Gastroesophageal sphincter (tissue), 4 donors: ENCODE data around the gene IRF2. TPM values are rescaled to one million over a fixed set of nuclear protein-coding genes. Genes with fewer than 3 reads are reported as not detected.

Experiments used
- ATAC-seq: fragments of 150-250 bp; one replicate; pipeline ENCODE4 v1.9.1; 2016; ENCODE audit warnings: mild to moderate bottlenecking, moderate library complexity
- H3K27ac ChIP-seq, 4 donors: fragments of 200-600 bp; sonication (generic) in 3 of 4; 1 replicate in 3 of 4; 2 replicates in 1 of 4; pipeline ENCODE4 v1.5.1; 2016 to 2019
- H3K27me3 ChIP-seq: fragments of 200-600 bp; sonication (generic); one replicate; pipeline ENCODE4 v1.5.1; 2019
- H3K36me3 ChIP-seq, 2 donors: fragments of 200-600 bp; sonication (generic); one replicate each; pipeline ENCODE4 v1.5.1; 2019; ENCODE audit warnings: control low read depth in 1 of 2
- H3K4me1 ChIP-seq, 3 donors: fragments of 200-600 bp; sonication (generic); 1 replicate in 2 of 3; 2 replicates in 1 of 3; pipeline ENCODE4 v1.5.1; 2016 to 2019; ENCODE audit warnings: control low read depth in 2 of 3
- H3K4me3 ChIP-seq, 2 donors: fragments of 200-600 bp; sonication (generic); one replicate each; pipeline ENCODE4 v1.5.1; 2019; ENCODE audit warnings: mild to moderate bottlenecking in 1 of 2, moderate library complexity in 1 of 2
- H3K9me3 ChIP-seq, 3 donors: fragments of 200-600 bp; sonication (generic); one replicate each; pipeline ENCODE4 v1.5.1; 2017 to 2019; ENCODE audit warnings: control low read depth in 2 of 3
- EP300 ChIP-seq: sonication (generic); formaldehyde crosslinking; IDR thresholded peaks from one replicate; pipeline ENCODE4 v1.6.1; 2017; ENCODE audit warnings: antibody characterized with exemption, mild to moderate bottlenecking
- POLR2A ChIP-seq, 2 donors: fragments of 450-650 bp; IDR thresholded peaks; one replicate each; pipeline ENCODE4 v1.6.1; 2017; ENCODE audit warnings: antibody characterized with exemption in 2 of 2, mild to moderate bottlenecking in 2 of 2, moderate library complexity in 1 of 2
- POLR2AphosphoS5 ChIP-seq: sonication (generic); formaldehyde crosslinking; IDR thresholded peaks from one replicate; pipeline ENCODE4 v1.6.1; 2017; ENCODE audit warnings: antibody characterized with exemption
- WGBS, 2 donors: methylation state at CpG; one replicate each; pipeline ENCODE4 v1.1.5; 2018; ENCODE audit warnings: low coverage in 1 of 2; 5-methylcytosine and 5-hydroxymethylcytosine counted together
- total RNA-seq, 4 donors: library from RNA; depleted of rRNA; stranded (reverse); fragments of >200 nt; gene quantifications; one replicate each; pipeline ENCODE4 v1.1.0, GENCODE V29; 2016
- TF ChIP-seq, protein P1 (sequence below), 4 experiments: fragments of 200-600 bp in 2 of 4; fragments of 450-650 bp in 2 of 4; sonication (generic) in 1 of 4; IDR thresholded peaks; one replicate each; pipeline ENCODE4 v1.5.1; 2017 to 2019; ENCODE audit warnings: antibody characterized with exemption in 4 of 4, mild to moderate bottlenecking in 2 of 4, moderate library complexity in 2 of 4

Gene IRF2
- total RNA-seq, 4 donors from 2014 or later: 34.1 to 41.7 (median 35.4) TPM

DNA sequence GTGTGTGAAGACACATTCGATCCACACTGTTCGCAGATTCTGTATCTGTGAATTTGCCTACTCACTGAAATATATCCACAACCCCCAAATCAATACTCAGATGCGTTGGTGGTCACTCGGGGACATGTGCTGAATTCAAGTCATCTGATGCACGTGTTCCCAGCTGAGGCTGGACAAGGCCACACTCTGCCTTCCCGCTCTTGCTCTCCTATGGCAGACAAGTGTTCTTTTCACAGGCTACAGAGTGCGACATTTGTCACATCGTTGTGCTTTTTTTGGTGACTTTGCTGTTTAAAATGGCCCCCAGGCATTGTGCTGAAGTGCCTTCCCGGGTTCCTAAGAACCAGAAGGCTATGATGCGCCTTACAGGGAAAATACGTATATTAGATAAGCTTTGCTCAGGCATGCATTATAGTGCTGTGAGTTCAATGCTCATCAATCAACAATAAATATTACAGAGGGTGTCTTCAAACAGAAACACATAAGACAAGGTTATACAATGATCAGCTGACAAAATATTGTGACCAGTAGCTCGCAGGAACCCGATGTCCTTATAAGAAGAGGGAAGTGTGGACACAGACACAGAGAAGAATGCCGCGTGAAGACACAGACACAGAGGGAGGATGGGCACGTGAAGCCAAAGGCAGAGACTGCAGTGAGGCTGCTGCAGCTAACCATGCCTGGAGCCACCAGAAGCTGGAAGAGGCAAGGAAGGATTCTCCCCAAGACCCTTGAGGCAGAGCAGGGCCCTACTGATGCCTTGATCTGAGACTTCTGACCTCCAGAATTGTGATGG lies 42.0 kb downstream of the IRF2 start:
- Histone ChIP-seq H3K36me3 (peaks cover 0 to 16% of the 10 kb centered on the region in 2 donors), H3K4me1 (peaks cover 0 to 60% (median 0%) of the 10 kb centered on the region in 3 donors)
- ATAC-seq: no peak

DNA sequence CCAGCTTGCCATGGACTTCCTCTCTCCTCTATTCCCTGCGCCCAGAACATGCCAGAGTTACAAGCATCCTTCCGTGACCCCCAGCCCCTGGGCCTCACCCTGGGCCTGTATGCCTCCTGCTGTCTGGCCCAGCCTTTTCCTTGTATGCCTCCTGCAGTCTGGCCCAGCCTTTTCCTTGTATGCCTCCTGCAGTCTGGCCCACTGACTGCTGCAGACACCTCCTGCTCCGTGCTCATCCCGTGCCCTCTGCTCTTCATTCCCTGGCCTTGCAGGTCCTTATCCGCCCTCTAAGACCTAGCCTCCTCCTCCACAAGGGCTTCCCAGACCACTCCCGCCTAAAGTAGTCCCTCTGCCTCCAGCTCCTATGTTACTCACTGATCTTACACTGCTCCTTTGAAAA lies 44.2 kb downstream of the IRF2 start:
- Histone ChIP-seq H3K27me3 (no peaks in the 10 kb centered on the region), H3K27ac (no peak overlapping the region), H3K4me1 (peaks cover 0 to 55% (median 3%) of the 10 kb centered on the region in 3 donors), H3K9me3 (no peaks in the 10 kb centered on the region), H3K36me3 (peaks cover 0 to 37% of the 10 kb centered on the region in 2 donors), H3K4me3 (no peak overlapping the region)
- no peak for ATAC-seq
- TF ChIP-seq POLR2A (IDR thresholded peaks at IDR 0.05) (no peak), POLR2AphosphoS5 (no peak), EP300 (no peak)
- TF ChIP-seq, protein P1, sequence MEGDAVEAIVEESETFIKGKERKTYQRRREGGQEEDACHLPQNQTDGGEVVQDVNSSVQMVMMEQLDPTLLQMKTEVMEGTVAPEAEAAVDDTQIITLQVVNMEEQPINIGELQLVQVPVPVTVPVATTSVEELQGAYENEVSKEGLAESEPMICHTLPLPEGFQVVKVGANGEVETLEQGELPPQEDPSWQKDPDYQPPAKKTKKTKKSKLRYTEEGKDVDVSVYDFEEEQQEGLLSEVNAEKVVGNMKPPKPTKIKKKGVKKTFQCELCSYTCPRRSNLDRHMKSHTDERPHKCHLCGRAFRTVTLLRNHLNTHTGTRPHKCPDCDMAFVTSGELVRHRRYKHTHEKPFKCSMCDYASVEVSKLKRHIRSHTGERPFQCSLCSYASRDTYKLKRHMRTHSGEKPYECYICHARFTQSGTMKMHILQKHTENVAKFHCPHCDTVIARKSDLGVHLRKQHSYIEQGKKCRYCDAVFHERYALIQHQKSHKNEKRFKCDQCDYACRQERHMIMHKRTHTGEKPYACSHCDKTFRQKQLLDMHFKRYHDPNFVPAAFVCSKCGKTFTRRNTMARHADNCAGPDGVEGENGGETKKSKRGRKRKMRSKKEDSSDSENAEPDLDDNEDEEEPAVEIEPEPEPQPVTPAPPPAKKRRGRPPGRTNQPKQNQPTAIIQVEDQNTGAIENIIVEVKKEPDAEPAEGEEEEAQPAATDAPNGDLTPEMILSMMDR (IDR thresholded peaks at IDR 0.05): no peak
- 88 to 91% methylated on average over 6 of the region's 6 CpGs for WGBS, 2 donors

More for the DNA sequence above, 42.0 kb downstream of the IRF2 start:
- WGBS, 2 donors: 92 to 96% methylated on average over 11 to 14 of the region's 16 CpGs
- H3K27me3 ChIP-seq: no peaks in the 10 kb centered on the region
- TF ChIP-seq POLR2A (IDR thresholded peaks at IDR 0.05) (no peak), EP300 (no peak), POLR2AphosphoS5 (no peak)
- TF ChIP-seq, protein P1 (IDR thresholded peaks at IDR 0.05): no peak
- no peak overlapping the region for H3K27ac ChIP-seq
- H3K4me3 ChIP-seq: no peak overlapping the region
- no peaks in the 10 kb centered on the region for H3K9me3 ChIP-seq

DNA sequence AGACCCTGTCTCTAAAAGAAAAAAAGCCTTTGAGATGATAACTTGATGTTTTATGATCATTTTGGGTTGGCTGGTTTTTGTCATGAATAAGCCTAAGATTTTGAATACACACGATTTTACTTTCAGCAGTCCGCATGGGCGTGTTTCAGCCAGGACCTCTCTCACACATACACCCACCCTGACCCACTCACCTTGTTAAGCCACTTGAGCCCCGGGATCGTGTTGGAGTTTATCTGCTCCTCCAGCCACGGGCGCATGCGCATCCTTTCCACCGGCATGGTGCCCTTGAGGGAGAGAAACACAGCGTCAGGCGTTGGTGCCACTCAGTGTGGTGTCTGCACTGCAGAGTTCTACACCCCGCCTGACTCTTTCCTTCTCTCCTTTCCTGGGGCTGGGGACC lies 45.6 kb downstream of the IRF2 start:
- ATAC-seq: no peak
- no peak for TF ChIP-seq EP300
- TF ChIP-seq, protein P1 (IDR thresholded peaks at IDR 0.05): no peak
- TF ChIP-seq POLR2AphosphoS5: no peak
- no peak for TF ChIP-seq POLR2A (IDR thresholded peaks at IDR 0.05)
- H3K36me3 ChIP-seq: peaks cover 0 to 49% of the 10 kb centered on the region in 2 donors
- no peak overlapping the region for H3K27ac ChIP-seq
- no peak overlapping the region for H3K4me3 ChIP-seq
- WGBS, 2 donors: 80 to 91% methylated on average over 5 to 8 of the region's 12 CpGs
- H3K4me1 ChIP-seq: peaks cover 0 to 52% (median 6%) of the 10 kb centered on the region in 3 donors
- no peaks in the 10 kb centered on the region for H3K9me3 ChIP-seq
- H3K27me3 ChIP-seq: no peaks in the 10 kb centered on the region

DNA sequence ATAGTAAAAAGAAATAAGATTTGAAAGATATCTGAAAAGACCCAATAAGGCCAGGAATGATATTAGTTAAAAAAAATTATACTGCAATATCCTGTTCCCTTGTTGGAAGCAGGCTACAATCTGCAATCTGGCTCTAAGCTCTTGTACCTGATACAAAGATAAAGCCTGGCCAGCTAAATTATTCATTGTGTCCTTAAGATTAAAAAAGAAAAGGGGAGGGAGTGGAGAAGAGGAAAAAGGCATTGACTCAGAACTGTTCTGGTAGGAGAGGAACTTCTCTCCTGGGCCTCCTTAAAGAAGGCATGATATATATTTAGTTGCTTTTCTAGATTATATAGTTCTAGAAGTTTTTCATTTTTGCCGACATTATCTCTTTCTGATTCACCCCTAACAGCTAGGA lies 46.7 kb downstream of the IRF2 start:
- H3K4me1 ChIP-seq: peaks cover 0 to 52% (median 6%) of the 10 kb centered on the region in 3 donors
- 26 to 50% methylated on average over 1 of the region's 1 CpG for whole genome bisulfite sequencing, 2 donors
- TF ChIP-seq, protein P1 (IDR thresholded peaks at IDR 0.05): no peak
- TF ChIP-seq POLR2A (IDR thresholded peaks at IDR 0.05): no peak
- no peak for TF ChIP-seq EP300
- TF ChIP-seq POLR2AphosphoS5: no peak
- H3K9me3 ChIP-seq: no peaks in the 10 kb centered on the region
- peak overlapping the region in 2 of 4 donors; percentile 5 to 21 for H3K27ac ChIP-seq
- no peaks in the 10 kb centered on the region for H3K27me3 ChIP-seq
- peaks cover 0 to 49% of the 10 kb centered on the region in 2 donors for H3K36me3 ChIP-seq
- no peak overlapping the region for H3K4me3 ChIP-seq
- ATAC-seq: no peak

DNA sequence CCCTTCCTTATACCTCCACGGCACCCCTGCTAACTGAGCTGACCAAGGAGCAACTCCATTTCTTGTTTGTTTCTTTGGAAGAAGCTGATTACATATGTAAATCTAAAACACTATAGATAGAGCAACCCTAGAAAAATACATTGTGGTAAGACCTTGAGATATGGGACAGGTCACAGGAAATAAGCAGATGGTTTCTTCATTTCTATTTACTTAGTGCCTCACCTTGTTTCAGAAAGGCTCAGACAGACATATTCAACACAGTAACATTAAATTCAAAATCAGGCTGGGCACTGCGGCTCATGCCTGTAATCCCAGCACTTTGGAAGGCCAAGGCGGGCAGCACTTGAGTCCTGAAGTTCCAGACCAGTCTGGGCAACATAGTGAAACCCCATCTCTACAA lies 47.3 kb downstream of the IRF2 start:
- WGBS, 2 donors: 91 to 92% methylated on average over 1 to 2 of the region's 3 CpGs
- TF ChIP-seq, protein P1 (IDR thresholded peaks at IDR 0.05): no peak
- TF ChIP-seq POLR2AphosphoS5: no peak
- TF ChIP-seq EP300: no peak
- TF ChIP-seq POLR2A (IDR thresholded peaks at IDR 0.05): no peak
- Histone ChIP-seq H3K4me3 (no peak overlapping the region), H3K36me3 (peaks cover 0 to 49% of the 10 kb centered on the region in 2 donors), H3K4me1 (peaks cover 0 to 51% (median 6%) of the 10 kb centered on the region in 3 donors), H3K27me3 (no peaks in the 10 kb centered on the region), H3K9me3 (no peaks in the 10 kb centered on the region), H3K27ac (no peak overlapping the region)
- ATAC-seq: no peak
